Measurements from ENCODE around the gene MAG.

- TF ChIP-seq CTCF (IDR thresholded peaks at IDR 0.05 in 2 of 3, conservative IDR thresholded peaks at IDR 0.05 in 1 of 3; ENCODE audit: insufficient read depth in 2 of 3, low read depth in 1 of 3, low read length in 3 of 3) (no peak), NFXL1 (CRISPR knock-in tag; IDR thresholded peaks at IDR 0.05) (no peak), BHLHE40 (IDR thresholded peaks at IDR 0.05; ENCODE audit: low read length) (no peak), POLR2A (conservative IDR thresholded peaks at IDR 0.05) (no peak), TAF1 (IDR thresholded peaks at IDR 0.05; ENCODE audit: control insufficient read depth, extremely low read depth, insufficient read depth, low read length, severe bottlenecking) (no peak), NR1H2 (CRISPR knock-in tag; IDR thresholded peaks at IDR 0.05) (no peak), NFYB (IDR thresholded peaks at IDR 0.05; ENCODE audit: extremely low read depth, insufficient read length) (no peak), TBP (optimal IDR thresholded peaks at IDR 0.05; ENCODE audit: low read depth, low read length) (no peak), NBN (IDR thresholded peaks at IDR 0.05; ENCODE audit: low read depth) (no peak), CREB1 (IDR thresholded peaks at IDR 0.05) (no peak), CREB1 (CRISPR knock-in tag; IDR thresholded peaks at IDR 0.05) (no peak)
These were observed 3.6 kb upstream of the MAG start for GRCh38 chr19:35288331-35288730.

Data from K562 (cell line).